Tibial nerve (tissue), 4 donors: ENCODE data around the gene EMD. TPM values are rescaled to one million over a fixed set of nuclear protein-coding genes. Genes with fewer than 3 reads are reported as not detected.
A peak's percentile ranks its signal among the peaks of the same experiment; 100 is the strongest.

Source experiments
- DNase-seq, 2 donors: peaks; one replicate each; pipeline ENCODE4 v3.0.0-alpha.2; 2019; ENCODE audit warnings: low spot score in 2 of 2
- H3K27ac ChIP-seq, 4 donors: fragments of 200-600 bp; sonication (generic) in 3 of 4; one replicate each; pipeline ENCODE4 v1.5.1; 2017 to 2019; ENCODE audit warnings: mild to moderate bottlenecking in 1 of 4
- H3K27me3 ChIP-seq, 2 donors: fragments of 200-600 bp; sonication (generic) in 1 of 2; one replicate each; pipeline versions ENCODE4 v1.5.1 to v1.6.0; 2017 to 2019
- H3K36me3 ChIP-seq, 3 donors: fragments of 200-600 bp; sonication (generic); one replicate each; pipeline ENCODE4 v1.5.1; 2018 to 2019
- H3K4me1 ChIP-seq, 4 donors: fragments of 200-600 bp; sonication (generic) in 3 of 4; one replicate each; pipeline ENCODE4 v1.5.1; 2017 to 2019
- H3K4me3 ChIP-seq, 4 donors: fragments of 200-600 bp; sonication (generic) in 3 of 4; one replicate each; pipeline ENCODE4 v1.5.1; 2017 to 2019; ENCODE audit warnings: mild to moderate bottlenecking in 1 of 4, moderate library complexity in 1 of 4
- H3K9me3 ChIP-seq, 4 donors: fragments of 200-600 bp; sonication (generic) in 3 of 4; one replicate each; pipeline ENCODE4 v1.5.1; 2017 to 2019
- EP300 ChIP-seq, 2 donors: sonication (generic); formaldehyde crosslinking; IDR thresholded peaks; one replicate each; pipeline ENCODE4 v1.6.1; 2017; ENCODE audit warnings: antibody characterized with exemption in 2 of 2, mild to moderate bottlenecking in 1 of 2
- POLR2A ChIP-seq, 2 donors: fragments of 450-650 bp; IDR thresholded peaks; one replicate each; pipeline ENCODE4 v1.6.1; 2017; ENCODE audit warnings: antibody characterized with exemption in 2 of 2, mild to moderate bottlenecking in 2 of 2, moderate library complexity in 2 of 2
- WGBS, 2 donors: methylation state at CpG; one replicate each; pipeline ENCODE4 v1.1.5; 2018; 5-methylcytosine and 5-hydroxymethylcytosine counted together
- total RNA-seq, 4 donors: library from RNA; depleted of rRNA; stranded (reverse); fragments of >200 nt; gene quantifications; one replicate each; pipeline ENCODE4 v1.1.0, GENCODE V29; 2016
- TF ChIP-seq, protein P1 (sequence below), 5 experiments: fragments of 200-600 bp in 3 of 5; fragments of 450-650 bp in 2 of 5; sonication (generic) in 3 of 5; IDR thresholded peaks; one replicate each; pipeline ENCODE4 v1.5.1; 2016 to 2019; ENCODE audit warnings: antibody characterized with exemption in 5 of 5, mild to moderate bottlenecking in 3 of 5, moderate library complexity in 2 of 5

Gene EMD
- total RNA-seq, 4 donors from 2014 or later: 38.0 to 72.6 (median 46.7) TPM

DNA sequence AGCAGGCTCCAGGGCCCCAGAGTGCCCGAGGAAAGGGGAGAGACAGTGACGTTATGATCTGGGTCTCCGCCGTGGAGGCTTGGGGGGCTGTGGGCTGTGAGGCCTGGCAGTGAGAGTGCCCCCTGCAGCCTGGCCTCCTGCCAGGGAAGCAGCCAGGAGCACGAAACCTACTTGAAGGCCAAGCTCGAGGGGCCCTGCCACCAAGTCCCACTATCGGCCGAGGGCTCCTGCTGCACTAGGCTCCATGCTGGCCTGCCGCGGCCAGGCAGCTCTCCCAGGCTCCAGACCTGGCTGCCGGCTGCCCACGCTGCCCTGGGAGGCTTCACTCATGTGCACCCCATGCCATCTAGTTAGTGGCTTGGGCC, 23.3 kb upstream of the EMD start:
- no peak for TF ChIP-seq EP300 (IDR thresholded peaks at IDR 0.05)
- TF ChIP-seq POLR2A (IDR thresholded peaks at IDR 0.05): no peak
- TF ChIP-seq, protein P1, sequence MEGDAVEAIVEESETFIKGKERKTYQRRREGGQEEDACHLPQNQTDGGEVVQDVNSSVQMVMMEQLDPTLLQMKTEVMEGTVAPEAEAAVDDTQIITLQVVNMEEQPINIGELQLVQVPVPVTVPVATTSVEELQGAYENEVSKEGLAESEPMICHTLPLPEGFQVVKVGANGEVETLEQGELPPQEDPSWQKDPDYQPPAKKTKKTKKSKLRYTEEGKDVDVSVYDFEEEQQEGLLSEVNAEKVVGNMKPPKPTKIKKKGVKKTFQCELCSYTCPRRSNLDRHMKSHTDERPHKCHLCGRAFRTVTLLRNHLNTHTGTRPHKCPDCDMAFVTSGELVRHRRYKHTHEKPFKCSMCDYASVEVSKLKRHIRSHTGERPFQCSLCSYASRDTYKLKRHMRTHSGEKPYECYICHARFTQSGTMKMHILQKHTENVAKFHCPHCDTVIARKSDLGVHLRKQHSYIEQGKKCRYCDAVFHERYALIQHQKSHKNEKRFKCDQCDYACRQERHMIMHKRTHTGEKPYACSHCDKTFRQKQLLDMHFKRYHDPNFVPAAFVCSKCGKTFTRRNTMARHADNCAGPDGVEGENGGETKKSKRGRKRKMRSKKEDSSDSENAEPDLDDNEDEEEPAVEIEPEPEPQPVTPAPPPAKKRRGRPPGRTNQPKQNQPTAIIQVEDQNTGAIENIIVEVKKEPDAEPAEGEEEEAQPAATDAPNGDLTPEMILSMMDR (IDR thresholded peaks at IDR 0.05): no peak
- Histone ChIP-seq H3K27me3 (no peaks in the 10 kb centered on the region), H3K4me3 (no peak overlapping the region), H3K4me1 (no peaks in the 10 kb centered on the region), H3K36me3 (peaks cover 0 to 98% (median 12%) of the 10 kb centered on the region in 3 donors), H3K9me3 (no peaks in the 10 kb centered on the region), H3K27ac (no peak overlapping the region)
- 43 to 72% methylated on average over 3 to 10 of the region's 12 CpGs for WGBS, 2 donors
- no peak for DNase-seq

DNA sequence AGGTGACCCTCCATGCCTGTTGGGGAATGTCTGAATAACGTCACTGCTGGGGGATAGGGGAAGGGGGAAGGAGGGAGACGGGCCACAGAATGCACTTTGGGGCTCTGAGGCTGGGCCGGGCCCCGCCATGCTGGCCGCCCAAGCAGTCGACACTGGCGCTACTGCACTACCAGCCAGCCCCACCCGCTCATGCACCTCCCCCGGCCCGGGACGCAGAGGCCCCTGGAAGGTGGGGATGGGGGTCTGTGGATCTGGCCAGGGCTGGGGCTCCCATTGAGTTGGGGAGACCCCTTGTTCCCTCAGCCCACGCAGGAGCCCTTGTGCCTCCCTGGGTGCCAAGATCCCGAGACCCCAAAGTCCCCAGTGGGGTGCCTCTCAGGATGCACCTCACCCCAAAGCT, 22.5 kb upstream of the EMD start:
- Histone ChIP-seq H3K4me1 (no peaks in the 10 kb centered on the region), H3K9me3 (no peaks in the 10 kb centered on the region), H3K27ac (no peak overlapping the region), H3K36me3 (peaks cover 0 to 96% (median 12%) of the 10 kb centered on the region in 3 donors), H3K4me3 (no peak overlapping the region), H3K27me3 (no peaks in the 10 kb centered on the region)
- no peak for TF ChIP-seq POLR2A (IDR thresholded peaks at IDR 0.05)
- DNase-seq: no peak
- WGBS, 2 donors: 79% methylated on average over 7 of the region's 13 CpGs; no CpG with 5 or more reads in 1 of the 2 donors

GRCh38 chrX:154357205-154357604, 21.9 kb upstream of the EMD start:
- H3K27me3 ChIP-seq: no peaks in the 10 kb centered on the region
- no peaks in the 10 kb centered on the region for H3K9me3 ChIP-seq
- peaks cover 0 to 96% (median 12%) of the 10 kb centered on the region in 3 donors for H3K36me3 ChIP-seq
- no peaks in the 10 kb centered on the region for H3K4me1 ChIP-seq
- no peak overlapping the region for H3K4me3 ChIP-seq
- no peak overlapping the region for H3K27ac ChIP-seq
- 90% methylated on average over 27 of the region's 27 CpGs; no CpG with 5 or more reads in 1 of the 2 donors for WGBS, 2 donors
- DNase-seq: no peak
- TF ChIP-seq POLR2A (IDR thresholded peaks at IDR 0.05) (no peak), EP300 (IDR thresholded peaks at IDR 0.05) (no peak)

GRCh38 chrX:154358011-154358410, 21.1 kb upstream of the EMD start:
- Histone ChIP-seq H3K4me3 (no peak overlapping the region), H3K27me3 (no peaks in the 10 kb centered on the region), H3K27ac (no peak overlapping the region), H3K36me3 (peaks cover 0 to 96% (median 12%) of the 10 kb centered on the region in 3 donors), H3K9me3 (no peaks in the 10 kb centered on the region), H3K4me1 (no peaks in the 10 kb centered on the region)
- TF ChIP-seq, protein P1 (IDR thresholded peaks at IDR 0.05): no peak
- no peak for TF ChIP-seq EP300 (IDR thresholded peaks at IDR 0.05)
- no peak for TF ChIP-seq POLR2A (IDR thresholded peaks at IDR 0.05)
- DNase-seq: no peak
- WGBS, 2 donors: 83 to 87% methylated on average over 3 to 11 of the region's 11 CpGs

DNA sequence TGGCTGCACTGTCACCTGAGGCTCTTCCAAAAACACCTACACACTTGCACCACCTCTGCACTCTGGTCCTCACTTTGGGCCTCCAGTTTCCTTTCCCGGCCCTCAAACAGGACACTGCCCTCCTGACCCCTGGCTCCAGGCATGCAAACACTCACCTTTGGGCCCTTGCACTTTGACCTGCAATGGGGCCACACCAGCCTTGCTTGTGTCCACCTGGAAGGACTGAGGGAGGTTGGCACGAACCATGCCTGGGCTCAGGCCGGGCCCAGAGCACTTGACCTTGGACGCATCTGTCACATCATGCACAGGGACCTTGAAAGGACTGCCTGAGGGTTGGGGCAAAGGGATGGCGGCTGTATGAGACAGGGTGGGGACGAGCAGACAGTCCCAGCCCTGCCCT, 20.3 kb upstream of the EMD start:
- whole genome bisulfite sequencing, 2 donors: 83 to 92% methylated on average over 6 of the region's 6 CpGs
- Histone ChIP-seq H3K4me1 (no peaks in the 10 kb centered on the region), H3K9me3 (no peaks in the 10 kb centered on the region), H3K27ac (no peak overlapping the region), H3K36me3 (peaks cover 0 to 94% (median 12%) of the 10 kb centered on the region in 3 donors), H3K27me3 (no peaks in the 10 kb centered on the region), H3K4me3 (no peak overlapping the region)
- no peak for DNase-seq
- TF ChIP-seq EP300 (IDR thresholded peaks at IDR 0.05) (no peak), POLR2A (IDR thresholded peaks at IDR 0.05) (no peak)
- TF ChIP-seq, protein P1 (IDR thresholded peaks at IDR 0.05): no peak

- Histone ChIP-seq H3K4me1 (no peaks in the 10 kb centered on the region), H3K9me3 (no peaks in the 10 kb centered on the region), H3K27me3 (no peaks in the 10 kb centered on the region), H3K4me3 (no peak overlapping the region), H3K36me3 (peaks cover 0 to 94% (median 12%) of the 10 kb centered on the region in 3 donors), H3K27ac (peak overlapping the region in 1 of 4 donors; percentile 5)
- DNase-seq: no peak
- WGBS, 2 donors: 93% methylated on average over 3 to 39 of the region's 41 CpGs
- TF ChIP-seq EP300 (IDR thresholded peaks at IDR 0.05) (no peak), POLR2A (IDR thresholded peaks at IDR 0.05) (no peak)
- TF ChIP-seq, protein P1 (IDR thresholded peaks at IDR 0.05): no peak
Observed at GRCh38 chrX:154359362-154360154, 19.5 kb upstream of the EMD start.
